ENCODE data around the gene CAMK2N2.

Gene CAMK2N2

DNA sequence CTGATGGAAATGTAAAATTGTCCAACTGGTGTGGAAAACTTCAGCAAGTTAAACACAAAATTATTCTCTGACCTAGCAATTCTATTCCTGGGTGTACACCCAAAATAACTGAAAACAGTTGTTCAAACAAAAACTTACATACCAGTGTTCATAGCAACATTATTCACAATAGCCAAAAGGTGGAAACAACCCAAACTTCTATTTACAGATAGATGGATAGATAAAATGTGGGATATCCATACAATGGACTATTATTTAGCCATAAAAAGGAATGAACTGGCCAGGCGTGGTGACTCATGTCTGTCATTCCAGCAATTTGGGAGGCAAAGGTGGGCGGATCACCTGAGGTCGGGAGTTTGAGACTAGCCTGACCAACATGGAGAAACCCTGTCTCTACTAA lies 38.8 kb downstream of the CAMK2N2 start:
- DNase-seq (ENCODE audit: low spot score), result no peak

DNA sequence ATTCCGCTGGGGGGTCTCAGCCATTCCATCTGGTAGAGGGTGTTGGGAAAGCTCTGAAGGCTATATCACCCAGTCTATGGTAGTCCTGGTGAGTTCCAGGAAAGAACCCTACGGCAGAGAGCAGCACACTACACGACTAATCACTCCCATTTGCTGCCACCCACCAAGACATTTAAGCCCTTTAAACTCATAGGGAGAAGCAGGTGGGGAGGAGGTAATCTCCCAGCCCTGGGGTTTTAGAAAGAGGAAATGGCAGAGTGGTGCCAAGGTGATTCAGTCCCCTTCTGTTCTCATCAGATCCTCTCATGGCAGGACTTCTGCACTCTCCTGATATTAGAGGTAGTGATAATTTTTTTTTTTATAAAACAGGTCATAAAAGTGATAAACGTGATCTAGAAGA lies 42.5 kb downstream of the CAMK2N2 start:
- DNase-seq (ENCODE audit: low spot score), result no peak

DNA sequence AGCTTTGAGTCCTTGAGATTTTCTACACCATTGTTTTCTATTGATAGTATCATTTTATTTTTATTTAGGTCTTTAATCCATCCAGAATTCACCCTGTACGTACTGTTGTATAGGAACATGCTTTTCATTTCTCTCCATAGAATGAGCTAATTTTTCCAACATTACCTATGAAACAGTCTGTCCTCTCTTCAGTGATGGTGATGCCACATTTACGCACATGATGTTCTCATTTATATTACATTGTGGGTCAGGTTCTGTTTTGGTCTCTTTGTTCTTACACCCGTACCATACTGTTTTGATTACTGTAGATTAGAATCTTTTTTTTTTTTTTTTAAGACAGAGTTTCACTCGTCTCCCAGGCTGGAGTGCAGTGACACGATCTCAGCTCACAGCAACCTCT lies 49.6 kb downstream of the CAMK2N2 start:
- DNase-seq (ENCODE audit: low spot score), result no peak

DNA sequence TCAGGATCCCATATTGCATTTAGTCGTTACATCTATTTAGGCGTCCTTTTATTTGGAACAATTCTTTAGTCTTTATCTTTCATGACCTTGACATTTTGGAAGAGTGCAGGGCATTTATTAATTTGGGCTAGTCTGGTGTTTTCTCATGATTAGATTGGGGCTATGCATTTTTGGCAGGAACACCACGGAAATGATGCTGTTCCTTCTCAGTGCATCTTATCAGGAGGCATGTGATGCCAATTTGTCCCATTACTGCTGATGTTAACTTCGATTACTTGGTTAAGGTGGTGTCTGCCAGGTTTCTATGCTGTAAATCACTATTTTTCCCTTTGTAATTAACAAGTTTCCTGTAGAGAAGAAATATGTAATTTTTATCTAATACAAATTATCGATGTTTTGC lies 50.1 kb downstream of the CAMK2N2 start:
- DNase-seq (ENCODE audit: low spot score), result no peak
